HG02678 (cell line): Measurements from ENCODE around the gene CRX.
"Not testable (repeated sequence)": the region's sequence is repeated elsewhere in the genome, so short reads cannot be mapped to it uniquely, and the experiment has no call there.

Experiments used
- ATAC-seq: cut with Tn5 transposase; IDR thresholded peaks from one replicate; pipeline ENCODE4 v1.9.1; 2021; ENCODE audit warnings: mild to moderate bottlenecking, moderate library complexity; ENCODE audit not compliant: unreplicated experiment

The CRX gene

GRCh38 chr19:47858646-47859285 lies 37.0 kb downstream of the CRX start, which contains the start of gene TPRX2:
Gene TPRX2 (plus strand): TSS chr19:47859235. CDS start chr19:47859247, 12 bp downstream.
- ATAC-seq, result not testable (repeated sequence)

GRCh38 chr19:47859838-47860237 lies 38.1 kb downstream of the CRX start:
- ATAC-seq, result not testable (repeated sequence)

GRCh38 chr19:47860602-47861297 lies 39.0 kb downstream of the CRX start:
- no peak for ATAC-seq

- no peak for ATAC-seq
Measured at GRCh38 chr19:47861630-47862029, 39.9 kb downstream of the CRX start.

- ATAC-seq, result no peak
Measured at GRCh38 chr19:47863514-47863936, 41.8 kb downstream of the CRX start.

- ATAC-seq, result no peak
Measured at GRCh38 chr19:47865166-47865565, 43.4 kb downstream of the CRX start.

GRCh38 chr19:47878906-47879305 lies 57.2 kb downstream of the CRX start:
- no peak for ATAC-seq

GRCh38 chr19:47879385-47879784 lies 57.6 kb downstream of the CRX start:
- ATAC-seq, result not testable (repeated sequence)

- ATAC-seq, result no peak
Measured at GRCh38 chr19:47881757-47882156, 60.0 kb downstream of the CRX start.

GRCh38 chr19:47882890-47883289 lies 61.2 kb downstream of the CRX start:
- ATAC-seq, result no peak

- ATAC-seq, result no peak
Measured at GRCh38 chr19:47885067-47885463, 63.3 kb downstream of the CRX start.

GRCh38 chr19:47886010-47886559 lies 64.3 kb downstream of the CRX start, which contains the start of gene SULT2A1:
Gene SULT2A1 (minus strand): TSS chr19:47886315. CDS start chr19:47886257, 58 bp downstream.
- no peak for ATAC-seq

- no peak for ATAC-seq
Measured at GRCh38 chr19:47890865-47891621, 69.3 kb downstream of the CRX start.

- no peak for ATAC-seq
Measured at GRCh38 chr19:47891622-47891922, 69.8 kb downstream of the CRX start.

GRCh38 chr19:47891923-47892666 lies 70.4 kb downstream of the CRX start:
- ATAC-seq, result no peak
